HG02884 (cell line): ENCODE data around the gene CADM1.

ENCODE experiments used
- ATAC-seq: cut with Tn5 transposase; IDR thresholded peaks from one replicate; pipeline ENCODE4 v1.9.1; 2021; ENCODE audit warnings: mild to moderate bottlenecking, moderate library complexity; ENCODE audit not compliant: unreplicated experiment

Gene CADM1

DNA sequence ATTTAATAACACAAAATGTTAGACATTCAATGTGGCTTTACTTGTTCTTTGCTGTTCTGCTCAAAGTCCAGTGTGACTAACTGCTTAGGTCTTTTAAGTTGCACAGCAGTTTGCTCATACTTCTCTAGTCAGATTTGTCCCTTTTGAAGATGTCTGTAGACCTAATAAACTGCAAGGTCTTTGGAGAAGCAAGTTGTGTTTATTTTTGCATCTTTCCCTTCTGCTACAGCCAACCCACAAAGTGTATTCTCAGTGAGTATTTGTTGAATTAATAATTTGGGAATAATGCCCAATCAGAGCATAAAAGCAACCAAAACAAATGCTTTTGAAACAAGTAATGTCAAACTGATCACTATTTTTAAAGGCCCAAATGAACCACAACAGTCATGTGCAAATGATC, 312.5 kb downstream of the CADM1 start:
- ATAC-seq, result no peak

- ATAC-seq, result no peak
These were observed 314.0 kb downstream of the CADM1 start for GRCh38 chr11:115190196-115190595.

- no peak for ATAC-seq
These were observed 315.3 kb downstream of the CADM1 start for GRCh38 chr11:115188898-115189278.

GRCh38 chr11:115188188-115188897, 315.9 kb downstream of the CADM1 start:
- ATAC-seq, result no peak

DNA sequence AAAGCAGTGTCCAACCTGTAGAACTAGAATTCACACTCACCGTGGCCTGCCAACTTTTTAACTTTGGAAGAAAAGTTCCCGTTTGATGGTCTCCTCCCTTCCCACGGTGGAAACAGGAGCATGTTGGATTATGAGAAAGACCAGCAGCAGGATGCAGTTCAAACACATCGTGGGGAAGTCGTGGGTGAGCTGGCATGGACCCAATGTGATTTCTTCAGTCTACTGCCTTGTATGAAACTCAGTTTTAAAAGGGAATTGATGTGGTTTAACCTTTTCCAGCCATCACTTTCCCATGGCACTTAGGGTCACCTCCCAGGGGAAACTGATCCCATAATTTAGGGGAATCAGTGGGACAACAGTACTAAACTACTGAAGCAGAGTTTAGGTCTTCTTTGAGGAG, 318.3 kb downstream of the CADM1 start:
- no peak for ATAC-seq

- no peak for ATAC-seq
These were observed 318.7 kb downstream of the CADM1 start for GRCh38 chr11:115185507-115185906.

- ATAC-seq, result no peak
These were observed 319.3 kb downstream of the CADM1 start for GRCh38 chr11:115184901-115185300.

- no peak for ATAC-seq
These were observed 320.4 kb downstream of the CADM1 start for GRCh38 chr11:115183830-115184229.

- no peak for ATAC-seq
These were observed 321.1 kb downstream of the CADM1 start for GRCh38 chr11:115183136-115183535.

- ATAC-seq, result no peak
These were observed 321.8 kb downstream of the CADM1 start for GRCh38 chr11:115182282-115182955.

DNA sequence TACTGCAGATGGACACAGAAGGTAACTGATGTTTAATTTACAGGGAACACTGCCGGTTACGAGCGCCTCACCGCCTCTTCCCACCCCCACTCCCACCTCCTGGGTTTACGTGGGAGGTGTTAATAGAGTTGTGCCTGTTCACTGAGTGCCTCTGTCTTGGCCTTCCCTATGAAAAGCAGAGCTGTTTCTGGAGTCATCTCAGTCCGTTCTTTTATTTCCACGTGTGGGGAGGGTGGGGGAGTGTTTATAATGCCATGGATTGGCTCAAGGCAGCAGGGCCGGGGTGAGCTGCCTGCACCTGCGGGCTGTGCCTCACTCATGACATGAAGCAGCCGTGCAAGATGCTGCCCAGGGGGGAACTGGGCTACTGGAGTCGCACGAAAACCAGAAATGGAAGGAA, 322.7 kb downstream of the CADM1 start:
- ATAC-seq, result no peak

DNA sequence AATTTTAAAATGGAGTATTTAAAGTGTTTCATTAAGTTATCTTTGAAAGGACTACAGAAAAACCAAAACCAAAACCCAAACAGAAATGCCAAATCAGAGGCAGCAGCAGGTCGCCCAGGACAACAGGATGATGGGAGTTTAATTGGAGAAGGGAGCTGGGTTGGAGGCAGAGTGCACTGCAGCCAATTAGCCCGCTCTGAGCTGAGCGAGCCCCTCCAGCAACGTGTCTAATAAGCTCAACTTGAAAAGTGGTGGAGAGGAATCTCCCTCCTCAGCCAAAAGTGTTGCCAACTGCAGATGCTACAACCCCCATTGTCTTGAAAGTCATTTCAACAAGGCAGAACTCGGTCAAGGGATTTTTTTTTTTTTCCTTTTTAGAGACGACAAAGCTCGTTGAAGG, 323.9 kb downstream of the CADM1 start:
- ATAC-seq, result no peak

GRCh38 chr11:115179636-115180035, 324.6 kb downstream of the CADM1 start:
- ATAC-seq, result no peak

GRCh38 chr11:115178705-115179104, 325.5 kb downstream of the CADM1 start:
- ATAC-seq, result no peak

DNA sequence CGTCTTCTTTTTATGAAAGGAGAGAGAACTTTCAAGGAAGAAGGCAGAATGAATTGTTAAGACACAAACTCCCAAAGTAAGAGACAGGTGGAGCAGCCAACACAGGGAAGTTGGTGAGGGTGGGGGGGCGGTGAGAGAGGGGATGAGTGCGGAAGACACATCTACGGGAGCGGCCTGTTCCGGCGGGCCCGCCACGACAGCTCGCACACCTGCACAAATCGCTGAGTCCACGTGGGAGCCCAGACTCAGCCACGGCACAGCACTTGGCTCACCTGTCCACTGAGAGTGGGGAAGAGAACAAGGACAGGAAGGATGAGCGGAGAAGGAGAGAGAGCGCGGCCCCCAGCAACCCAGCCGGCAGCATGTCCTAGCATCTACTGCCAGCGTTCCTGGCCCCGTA, 331.1 kb downstream of the CADM1 start:
- ATAC-seq, result no peak

DNA sequence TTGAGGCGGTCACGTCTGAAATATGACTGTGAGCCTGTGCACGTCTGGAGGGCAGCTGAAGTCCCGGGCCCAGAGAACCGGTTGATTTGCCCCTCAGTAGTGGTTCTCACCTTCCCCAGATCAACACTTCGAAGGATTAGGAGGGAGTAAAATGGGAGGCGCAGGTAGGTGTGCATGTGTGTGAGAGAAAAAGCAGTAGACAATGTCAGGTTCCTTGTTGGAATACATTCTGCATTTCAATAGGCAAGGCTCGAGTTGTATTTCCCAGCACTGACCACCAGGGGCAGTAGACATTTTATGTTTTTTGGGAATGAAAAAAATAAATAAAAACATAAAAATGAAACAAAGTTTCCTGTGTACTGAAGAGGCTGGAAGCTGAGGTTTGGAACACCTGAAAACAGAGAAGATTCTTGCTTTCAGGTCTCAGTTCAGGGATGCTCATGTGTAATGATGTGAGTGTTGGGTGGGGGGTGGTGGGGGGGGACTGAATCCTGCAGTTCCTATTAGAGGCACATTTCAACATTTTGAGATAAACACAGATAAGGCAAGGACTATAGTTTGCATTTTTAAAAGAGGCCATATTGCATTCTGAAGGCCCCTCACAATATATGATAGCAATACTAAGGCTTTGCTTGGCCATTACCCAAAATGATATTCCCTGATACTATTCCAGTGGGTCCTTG, 333.9 kb downstream of the CADM1 start:
- ATAC-seq, result no peak

DNA sequence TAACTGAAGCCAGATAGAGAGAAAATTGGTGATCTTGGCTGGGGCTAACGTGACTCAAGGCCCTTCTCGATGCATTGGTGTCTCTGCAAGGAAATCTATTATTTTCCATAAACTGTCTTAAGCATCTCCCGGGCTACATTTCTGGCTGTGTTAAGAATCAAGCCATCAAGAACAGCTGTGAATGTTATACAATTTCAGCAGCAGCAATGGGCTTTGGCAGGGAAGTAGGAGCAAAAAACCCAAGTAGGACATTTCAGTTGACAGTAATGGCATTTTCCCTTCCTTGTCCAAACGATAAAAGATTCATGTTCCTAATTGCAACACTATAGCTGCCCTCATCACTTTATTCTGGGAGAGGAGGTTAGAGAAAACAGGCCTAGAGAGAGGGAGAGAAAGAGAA, 335.0 kb downstream of the CADM1 start:
- no peak for ATAC-seq

DNA sequence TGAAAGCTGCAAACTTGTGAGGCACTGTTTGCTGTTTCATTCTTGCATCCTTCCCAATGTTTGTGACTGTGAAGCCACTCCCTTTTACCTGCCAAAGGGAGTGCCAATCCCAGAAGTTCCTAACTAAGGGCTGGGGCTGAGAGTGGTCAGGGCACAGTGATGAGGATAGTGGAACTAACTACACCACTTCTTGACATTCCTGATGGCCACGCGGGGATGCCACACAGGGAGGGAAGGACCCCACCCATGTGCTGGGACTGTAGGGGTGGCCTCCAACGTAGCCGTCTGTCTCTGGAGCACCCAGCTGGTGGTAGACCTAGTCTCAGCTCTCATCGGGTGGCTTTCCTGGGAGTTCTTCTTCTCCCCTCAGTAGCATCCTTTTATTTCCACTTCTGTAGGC, 335.5 kb downstream of the CADM1 start:
- no peak for ATAC-seq

- ATAC-seq, result no peak
These were observed 336.0 kb downstream of the CADM1 start for GRCh38 chr11:115168229-115168671.

GRCh38 chr11:115167456-115167855, 336.8 kb downstream of the CADM1 start:
- ATAC-seq, result no peak

DNA sequence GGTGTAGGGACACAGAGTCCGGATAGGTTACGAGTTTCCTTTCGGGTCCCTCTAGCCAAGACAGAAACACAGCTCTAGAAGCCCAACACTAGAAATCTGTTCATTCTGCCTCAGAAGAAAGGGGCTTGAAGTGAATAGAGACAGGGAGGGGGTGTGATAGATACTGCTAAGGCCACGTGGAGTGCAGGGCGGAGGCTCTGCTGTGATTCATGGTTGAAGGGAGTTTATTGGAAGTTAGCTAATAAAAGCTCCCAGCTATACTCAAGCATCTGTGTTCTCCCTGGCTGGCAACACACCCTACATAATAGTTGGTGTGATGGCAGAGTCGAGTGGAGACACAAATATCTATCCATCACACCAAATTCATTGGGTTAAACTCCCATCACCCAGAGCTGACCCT, 337.4 kb downstream of the CADM1 start:
- no peak for ATAC-seq

DNA sequence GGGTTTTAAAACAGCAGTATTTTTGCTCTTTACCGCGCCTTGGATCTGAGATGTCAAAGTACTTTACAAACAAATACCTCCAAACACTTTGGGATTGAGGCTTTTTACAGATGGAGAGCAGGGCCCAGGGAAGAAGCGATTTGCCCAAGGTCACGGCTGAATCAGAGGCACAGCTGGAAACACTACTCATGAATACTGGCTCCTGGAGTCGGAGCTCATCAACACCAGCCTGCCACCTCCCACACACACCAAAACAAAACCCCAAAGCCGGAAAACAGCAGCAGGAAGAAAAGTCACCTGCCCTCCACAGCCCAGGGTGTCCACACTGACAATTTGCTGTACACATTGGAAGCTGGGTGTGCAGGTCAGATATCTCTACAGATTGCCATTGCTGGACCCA, 339.4 kb downstream of the CADM1 start:
- ATAC-seq, result no peak
